Activated CD4-positive, alpha-beta T cell treated with anti-CD3 and anti-CD28 coated beads, Interleukin-2, amount 50 U/mL, for 48 hours (primary cell): ENCODE data around the gene HACL1.

ENCODE experiments used
- DNase-seq, 2 experiments: peaks; one replicate each; pipeline ENCODE4 v3.0.0-alpha.2; 2020

The HACL1 gene

GRCh38 chr3:15522016-15522415 lies 79.4 kb downstream of the HACL1 start:
- DNase-seq = no peak

DNA sequence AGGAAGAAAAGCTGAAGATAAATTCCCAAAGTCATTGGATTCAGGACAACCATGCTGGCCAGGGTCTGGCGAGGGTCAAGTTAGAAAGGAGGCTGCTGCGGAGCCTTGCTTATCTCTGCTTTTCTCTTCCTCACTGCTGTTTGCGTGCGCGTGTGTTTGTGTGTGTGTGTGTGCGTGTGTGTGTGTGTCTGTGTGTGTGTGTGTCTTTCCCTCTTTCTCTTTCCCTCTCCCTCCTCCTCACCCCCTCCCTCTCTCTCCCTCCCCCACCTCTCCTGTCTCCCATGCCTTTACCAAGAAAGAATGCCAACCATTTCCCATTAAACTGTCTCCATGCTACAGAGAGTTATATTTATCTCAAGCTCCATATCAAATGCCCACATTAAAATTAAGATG lies 79.8 kb downstream of the HACL1 start, which contains the start of gene COLQ:
TSS of gene COLQ (minus strand) at position 134 of the 393 bp plus-strand sequence. CDS start at position 53, 81 bp downstream.
- no peak for DNase-seq

- no peak for DNase-seq
These were observed 80.4 kb downstream of the HACL1 start for GRCh38 chr3:15520804-15521572.

DNA sequence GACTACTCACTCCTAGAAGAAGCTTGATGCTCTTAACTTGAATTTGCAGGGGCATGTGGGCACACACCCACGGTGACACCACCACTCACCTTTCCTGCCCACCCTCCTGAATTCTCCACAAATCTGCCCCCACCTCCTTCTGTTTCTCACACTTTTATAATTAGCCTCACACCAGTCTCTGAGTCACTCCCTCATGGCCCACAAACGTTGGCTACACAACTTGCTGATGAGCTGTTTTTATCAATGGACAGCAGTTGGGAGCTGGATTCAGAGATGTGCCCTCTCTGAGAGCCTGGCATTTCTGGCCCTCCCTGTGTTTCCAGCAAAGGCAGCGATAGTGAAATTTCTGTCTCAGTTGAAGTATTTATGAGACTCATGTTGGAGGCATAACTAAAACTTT lies 81.2 kb downstream of the HACL1 start:
- peak in 1 of 2 experiments; percentile 9 for DNase-seq

GRCh38 chr3:15519096-15519495 lies 82.3 kb downstream of the HACL1 start:
- DNase-seq = no peak

GRCh38 chr3:15514663-15515340 lies 86.6 kb downstream of the HACL1 start:
- no peak for DNase-seq

- DNase-seq = no peak
These were observed 87.3 kb downstream of the HACL1 start for GRCh38 chr3:15513810-15514662.

- no peak for DNase-seq
These were observed 88.3 kb downstream of the HACL1 start for GRCh38 chr3:15513116-15513515.

DNA sequence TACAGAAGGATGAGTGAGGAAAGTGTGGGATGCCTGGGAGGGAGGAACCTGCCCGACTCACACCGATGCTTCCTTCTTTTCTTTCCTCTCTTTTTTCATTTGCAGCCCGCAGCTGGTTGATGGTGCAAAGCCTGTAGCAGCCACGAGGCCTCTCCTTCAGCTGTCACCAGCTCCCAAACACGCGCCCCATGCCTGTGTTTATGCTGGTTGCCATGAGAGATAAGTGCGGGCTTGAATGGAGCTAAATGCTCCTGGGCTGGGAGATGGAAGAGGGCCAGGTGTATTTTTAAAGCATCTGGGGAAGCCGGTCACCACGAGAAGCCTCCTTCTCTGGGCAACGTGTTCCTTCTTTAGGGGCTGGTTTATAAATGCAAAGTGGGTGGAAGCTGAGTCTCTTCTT lies 89.2 kb downstream of the HACL1 start:
- DNase-seq = no peak

DNA sequence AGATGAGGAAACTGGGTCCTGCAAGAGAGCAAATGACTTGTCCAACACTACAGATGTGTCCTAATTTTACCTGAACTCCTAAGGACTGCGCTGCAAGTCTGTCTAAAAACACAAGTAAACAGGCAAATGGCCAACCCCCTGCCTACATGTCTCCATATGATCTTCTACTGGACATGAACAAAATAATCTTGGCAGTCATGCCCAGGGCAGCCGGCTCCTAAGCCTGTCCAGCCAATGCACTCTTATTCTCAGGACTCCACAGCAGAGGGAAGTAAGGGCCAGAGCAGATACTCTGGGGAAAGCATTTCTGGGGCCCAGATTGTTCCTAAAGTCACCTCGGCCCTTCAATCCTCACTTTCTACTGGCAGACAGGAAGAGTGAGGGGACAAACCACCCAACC lies 90.2 kb downstream of the HACL1 start:
- DNase-seq = no peak
